Activated CD8-positive, alpha-beta memory T cell treated with anti-CD3 and anti-CD28 coated beads, Interleukin-2, amount 50 U/mL, for 24 hours (primary cell): ENCODE results near the gene SHMT1.
"Not testable (repeated sequence)": the region's sequence is repeated elsewhere in the genome, so short reads cannot be mapped to it uniquely, and the experiment has no call there.

Source experiments
- DNase-seq: peaks from one replicate; pipeline ENCODE4 v3.0.0-alpha.2; 2020; ENCODE audit errors: extremely low read depth

SHMT1 gene

GRCh38 chr17:18378614-18379013 is 15.3 kb upstream of the SHMT1 start:
- DNase-seq: not testable (repeated sequence)

GRCh38 chr17:18378205-18378505 is 14.8 kb upstream of the SHMT1 start:
- DNase-seq: no peak

- no peak for DNase-seq
Measured at GRCh38 chr17:18377437-18378204, 14.3 kb upstream of the SHMT1 start, which contains the start of gene EVPLL. Gene EVPLL (plus strand): TSS chr17:18377778. CDS start chr17:18380938, 3,160 bp downstream.

DNA sequence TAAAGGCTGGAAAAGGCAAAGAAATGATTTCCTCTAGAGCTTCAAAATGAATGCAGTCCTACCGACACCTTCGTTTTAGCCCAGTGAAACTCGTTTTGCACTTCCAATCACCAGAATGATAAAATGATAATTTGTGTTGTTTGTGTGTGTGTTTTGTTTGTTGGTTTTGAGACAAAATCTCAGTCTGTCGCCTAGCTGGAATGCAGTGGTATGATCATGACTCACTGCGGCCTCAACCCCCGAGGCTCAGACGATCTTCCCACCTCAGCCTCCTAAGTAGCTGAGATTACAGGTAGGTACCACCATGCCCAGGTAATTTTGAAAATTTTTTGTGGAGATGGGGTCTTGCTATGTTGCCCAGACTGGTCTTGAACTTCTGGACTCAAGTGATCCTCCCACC is 10.9 kb upstream of the SHMT1 start:
- no peak for DNase-seq

GRCh38 chr17:18373181-18373580 is 9.8 kb upstream of the SHMT1 start:
- DNase-seq: not testable (repeated sequence)

DNA sequence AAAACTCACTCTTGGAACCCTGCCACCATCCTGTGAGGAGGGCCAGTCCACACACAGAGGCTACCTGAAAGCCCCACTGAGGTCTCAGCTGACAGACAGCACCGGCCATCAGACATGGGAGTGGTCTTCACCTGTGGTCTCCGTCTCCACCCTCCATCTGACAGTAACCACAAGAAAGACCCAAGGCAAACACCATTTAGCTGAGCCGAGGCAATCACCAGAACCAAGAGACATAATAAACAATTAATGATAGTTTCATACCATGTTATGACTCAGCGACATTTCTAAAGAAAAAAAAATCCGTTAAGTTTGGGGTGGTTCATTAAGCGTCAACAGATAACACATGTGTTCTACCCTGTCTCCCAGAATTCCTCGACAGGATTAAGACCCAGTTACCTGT is 8.1 kb upstream of the SHMT1 start:
- no peak for DNase-seq

DNA sequence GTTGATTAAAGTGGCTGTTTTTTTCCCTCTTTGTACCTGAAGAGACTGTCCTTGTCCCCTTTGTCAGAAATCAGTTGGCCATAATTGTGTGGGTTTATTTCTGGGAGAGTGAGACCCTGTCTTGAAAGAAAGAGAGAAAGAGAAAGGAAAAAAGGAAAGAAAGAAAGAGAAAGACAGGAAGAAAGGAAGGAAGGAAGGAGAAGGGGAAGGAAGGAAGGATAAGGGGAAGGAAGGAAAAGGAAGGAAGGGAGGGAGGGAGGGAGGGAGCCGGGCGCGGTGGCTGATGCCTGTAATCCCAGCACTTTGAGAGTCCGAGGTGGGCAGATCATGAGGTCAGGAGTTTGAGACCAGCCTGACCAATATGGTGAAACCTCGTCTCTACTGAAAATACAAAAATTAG is 7.4 kb upstream of the SHMT1 start:
- DNase-seq: no peak

DNA sequence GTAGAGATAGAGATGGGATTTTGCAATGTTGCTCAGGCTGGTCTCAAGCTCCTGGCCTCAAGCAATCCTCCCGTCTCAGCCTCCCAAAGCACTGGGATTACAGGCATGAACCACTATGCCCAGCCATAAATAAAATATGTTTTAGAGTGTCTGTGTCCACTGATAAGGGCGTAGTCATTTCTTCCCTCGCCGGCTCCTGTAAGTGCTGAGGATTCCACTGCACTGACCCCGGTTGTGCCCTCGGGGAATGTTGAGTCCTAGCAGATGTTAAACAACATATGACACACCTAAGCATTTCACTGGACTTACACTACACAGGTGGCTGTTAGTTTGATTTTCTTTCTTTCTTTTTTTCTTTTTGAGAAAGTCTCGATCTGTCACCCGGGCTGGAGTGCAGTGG is 5.6 kb upstream of the SHMT1 start:
- no peak for DNase-seq

- no peak for DNase-seq
Measured at GRCh38 chr17:18364166-18364565, 816 bp upstream of the SHMT1 start.

GRCh38 chr17:18362698-18363100 is 651 bp downstream of the SHMT1 start:
- no peak for DNase-seq

DNA sequence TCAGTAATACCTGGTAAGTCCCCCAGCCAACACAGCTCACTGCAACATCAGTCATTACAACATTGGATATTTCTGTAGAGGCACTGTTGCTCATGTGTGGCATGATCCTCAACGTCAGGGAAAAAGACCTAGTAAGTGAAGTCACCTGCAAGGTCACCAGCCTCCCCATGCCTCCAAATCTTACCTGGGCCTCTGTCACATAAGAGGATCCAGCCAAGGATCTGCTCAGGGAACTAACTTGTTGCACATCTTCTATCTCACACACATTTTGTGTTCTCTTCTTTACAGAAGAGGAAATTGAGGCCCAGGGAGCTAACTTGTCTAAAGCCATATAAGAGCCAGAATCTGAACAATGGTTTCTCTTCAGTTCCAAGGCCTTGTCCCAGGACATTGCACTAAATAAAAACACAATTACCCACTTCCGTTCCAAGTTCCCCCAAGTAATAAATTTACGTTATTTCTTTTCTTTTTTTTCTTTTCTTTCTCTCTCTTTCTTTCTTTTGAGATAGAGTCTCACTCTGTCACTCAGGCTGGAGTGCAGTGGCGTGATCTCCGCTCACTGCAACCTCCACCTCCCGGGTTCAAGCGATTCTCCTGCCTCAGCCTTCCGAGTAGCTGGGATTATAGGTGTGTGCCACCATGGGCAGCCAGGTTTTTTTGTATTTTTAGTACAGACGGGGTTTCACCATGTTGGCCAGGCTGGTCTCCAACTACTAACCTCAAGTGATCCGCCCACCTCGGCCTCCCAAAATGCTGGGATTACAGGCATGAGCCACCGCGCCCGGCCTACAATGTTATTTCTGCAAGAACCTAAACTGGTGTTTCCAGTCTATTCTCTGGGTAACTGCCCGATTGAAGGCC is 1.3 kb downstream of the SHMT1 start:
- DNase-seq: no peak

DNA sequence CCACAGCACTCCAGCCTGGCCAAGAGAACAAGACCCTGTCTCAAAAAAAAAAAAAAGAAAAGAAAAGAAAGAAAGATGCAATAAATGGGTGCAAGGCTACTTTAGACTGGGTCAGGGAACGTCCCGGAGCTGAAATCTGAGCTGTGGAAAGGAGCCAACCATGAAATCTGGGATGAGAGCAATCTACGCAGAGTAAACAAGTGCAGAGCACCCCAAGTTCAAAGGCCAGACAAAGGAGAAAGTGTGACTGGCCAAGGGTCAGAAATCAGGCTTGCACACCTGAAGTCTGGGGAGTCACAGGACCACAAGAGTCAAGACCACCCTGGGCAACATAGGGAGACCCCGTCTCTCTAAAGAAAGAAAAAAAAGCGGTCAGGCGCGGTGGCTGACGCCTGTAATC is 2.8 kb downstream of the SHMT1 start:
- DNase-seq: no peak

DNA sequence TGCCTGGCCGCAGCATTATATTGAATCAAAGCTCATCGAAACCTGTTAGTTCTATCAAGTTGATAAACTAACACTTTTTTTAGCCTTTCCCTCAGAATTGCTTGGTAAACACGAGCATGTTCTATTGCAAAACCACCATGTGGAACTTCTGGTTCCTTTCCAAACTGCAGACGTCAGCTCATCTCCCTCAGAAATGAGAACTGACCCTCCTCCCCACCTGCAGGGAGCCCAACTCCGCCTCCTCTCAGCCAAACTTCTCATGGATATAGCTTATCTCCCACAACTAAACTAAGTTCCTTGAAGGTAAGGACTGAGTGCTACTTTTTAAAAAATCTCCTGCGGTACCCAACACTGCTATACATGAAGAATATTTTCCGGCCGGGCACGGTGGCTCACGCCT is 6.7 kb downstream of the SHMT1 start:
- DNase-seq: no peak

- DNase-seq: no peak
Measured at GRCh38 chr17:18353541-18353940, 9.8 kb downstream of the SHMT1 start.

- DNase-seq: no peak
Measured at GRCh38 chr17:18344021-18344420, 19.3 kb downstream of the SHMT1 start.

DNA sequence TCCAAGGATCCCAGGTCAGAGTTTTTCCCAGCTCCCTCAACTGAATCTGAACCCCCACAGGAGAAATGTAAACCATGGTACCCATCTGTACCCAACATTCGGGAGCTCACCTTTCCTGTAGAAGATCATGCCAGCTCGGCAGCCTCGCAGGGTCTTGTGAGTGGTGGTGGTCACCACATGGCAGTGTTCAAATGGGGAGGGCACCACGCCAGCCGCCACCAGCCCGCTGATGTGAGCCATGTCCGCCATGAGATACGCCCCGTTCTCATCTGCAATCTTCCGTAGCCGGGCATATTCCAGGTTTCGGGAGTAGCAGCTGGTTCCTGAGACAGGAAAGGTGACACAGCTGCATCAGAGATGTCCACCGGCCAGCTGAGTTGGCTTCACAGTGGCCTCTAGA is 23.4 kb downstream of the SHMT1 start:
- DNase-seq: no peak

DNA sequence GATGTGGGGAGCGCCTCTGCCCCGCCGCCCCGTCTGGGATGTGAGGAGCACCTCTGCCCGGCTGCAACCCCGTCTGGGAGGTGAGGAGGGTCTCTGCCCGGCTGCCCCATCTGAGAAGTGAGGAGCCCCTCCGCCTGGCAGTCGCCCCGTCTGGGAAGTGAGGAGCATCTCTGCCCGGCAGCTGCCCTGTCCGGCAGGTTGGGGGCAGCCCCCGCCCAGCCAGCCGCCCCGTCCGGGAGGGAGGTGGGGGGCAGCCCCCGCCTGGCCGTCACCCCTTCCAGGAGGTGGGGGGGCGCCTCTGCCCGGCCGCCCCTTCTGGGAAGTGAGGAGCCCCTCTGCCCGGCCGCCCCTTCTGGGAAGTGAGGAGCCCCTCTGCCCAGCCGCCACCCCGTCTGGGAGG is 25.2 kb downstream of the SHMT1 start:
- DNase-seq: not testable (repeated sequence)

DNA sequence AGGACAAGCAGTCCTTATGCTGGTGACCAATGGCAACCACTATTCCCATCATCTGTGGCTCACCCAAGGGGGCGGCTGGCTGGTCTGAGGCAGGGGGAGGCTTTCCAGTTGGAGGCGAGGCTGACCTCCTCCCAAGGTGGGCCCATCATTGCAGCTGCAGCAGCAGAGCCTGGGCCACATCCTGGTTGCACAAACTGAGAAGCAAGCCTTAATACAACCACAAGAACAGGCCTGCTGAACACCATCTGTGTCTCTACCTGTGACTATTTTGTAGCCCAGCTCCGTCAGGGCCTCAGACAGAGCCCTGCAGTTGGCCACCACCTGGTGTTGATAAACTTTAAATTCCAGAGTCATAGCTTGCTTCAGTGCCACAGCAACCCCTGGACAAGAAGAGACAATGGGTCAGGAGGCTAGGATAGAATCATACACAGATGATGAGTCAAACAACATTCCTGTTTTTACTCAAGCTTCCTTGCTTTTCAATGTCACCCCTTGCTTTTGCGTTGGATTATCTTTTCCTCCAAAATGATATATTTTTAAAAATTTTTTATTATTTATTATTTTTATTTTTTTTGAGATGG is 30.4 kb downstream of the SHMT1 start:
- no peak for DNase-seq

GRCh38 chr17:18331879-18332278 is 31.5 kb downstream of the SHMT1 start:
- DNase-seq: no peak

GRCh38 chr17:18328643-18329204 is 34.6 kb downstream of the SHMT1 start:
- no peak for DNase-seq

GRCh38 chr17:18327556-18327955 is 35.8 kb downstream of the SHMT1 start:
- no peak for DNase-seq

- DNase-seq: no peak
Measured at GRCh38 chr17:18327093-18327492, 36.3 kb downstream of the SHMT1 start.

- no peak for DNase-seq
Measured at GRCh38 chr17:18326572-18326971, 36.8 kb downstream of the SHMT1 start.
